Stimulated activated naive B cell treated with anti-CD40 and anti-IgM and Interleukin-4, amounts not matched to agents 10 μg/mL and 1 μg/mL and 100 μg/mL, for 72 hours (primary cell): ENCODE data around the gene XRCC5.
"Not testable (repeated sequence)": the region's sequence is repeated elsewhere in the genome, so short reads cannot be mapped to it uniquely, and the experiment has no call there.

Experiments
- ATAC-seq, 2 donors: fragments of 150-1000 bp; cut with Tn5 transposase; replicated peaks; 2 replicates each; pipeline ENCODE4 v1.10.0; 2021; ENCODE audit warnings: moderate library complexity in 1 of 2
- DNase-seq: peaks from one replicate; pipeline ENCODE4 v3.0.0; 2021
- H3K27ac Mint-ChIP-seq: one replicate; pipeline ENCODE4 v1.8.0; 2022; ENCODE audit warnings: mild to moderate bottlenecking, mixed read lengths
- H3K27me3 Mint-ChIP-seq, 2 donors: one replicate each; pipeline ENCODE4 v1.8.0; 2022; ENCODE audit warnings: mixed read lengths in 2 of 2
- H3K36me3 Mint-ChIP-seq, 2 donors: one replicate each; pipeline ENCODE4 v1.8.0; 2022; ENCODE audit warnings: mixed read lengths in 2 of 2, mild to moderate bottlenecking in 1 of 2
- H3K4me1 Mint-ChIP-seq, 2 donors: one replicate each; pipeline ENCODE4 v1.8.0; 2022; ENCODE audit warnings: mixed read lengths in 2 of 2, mild to moderate bottlenecking in 1 of 2
- H3K4me3 Mint-ChIP-seq, 2 donors: one replicate each; pipeline ENCODE4 v1.8.0; 2022; ENCODE audit warnings: mild to moderate bottlenecking in 2 of 2, mixed read lengths in 2 of 2, moderate library complexity in 1 of 2
- H3K9me3 Mint-ChIP-seq, 2 donors: one replicate each; pipeline ENCODE4 v1.8.0; 2022; ENCODE audit warnings: mixed read lengths in 2 of 2, mild to moderate bottlenecking in 1 of 2

The XRCC5 gene

DNA sequence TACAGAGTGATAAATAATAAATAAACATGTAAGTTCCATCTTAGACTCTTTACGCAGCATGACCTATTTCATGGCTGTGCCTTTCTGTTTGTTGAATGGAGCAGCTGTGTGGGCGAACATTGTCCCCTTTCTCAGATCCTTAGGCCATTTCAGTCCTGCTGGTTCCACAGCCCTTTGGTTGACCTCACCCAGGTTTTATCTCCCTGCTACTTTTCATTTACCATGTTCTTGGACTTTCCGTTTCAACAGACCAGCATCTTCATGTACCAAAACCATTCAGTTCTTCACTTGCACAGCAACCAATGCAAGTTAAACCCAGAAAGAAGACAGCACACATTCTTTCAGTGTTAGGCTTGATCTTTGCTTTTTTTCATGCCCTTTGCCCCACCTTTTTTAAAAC lies 83.8 kb downstream of the XRCC5 start:
- DNase-seq (no peak), ATAC-seq (no peak)
- peaks cover 27 to 40% of the 10 kb centered on the region in 2 donors for H3K4me1 Mint-ChIP-seq
- H3K4me3 Mint-ChIP-seq = no peak overlapping the region
- H3K36me3 Mint-ChIP-seq = peaks cover 47 to 71% of the 10 kb centered on the region in 2 donors
- no peaks in the 10 kb centered on the region for H3K27me3 Mint-ChIP-seq
- peak overlapping the region; percentile 0 for H3K27ac Mint-ChIP-seq
- no peaks in the 10 kb centered on the region for H3K9me3 Mint-ChIP-seq

DNA sequence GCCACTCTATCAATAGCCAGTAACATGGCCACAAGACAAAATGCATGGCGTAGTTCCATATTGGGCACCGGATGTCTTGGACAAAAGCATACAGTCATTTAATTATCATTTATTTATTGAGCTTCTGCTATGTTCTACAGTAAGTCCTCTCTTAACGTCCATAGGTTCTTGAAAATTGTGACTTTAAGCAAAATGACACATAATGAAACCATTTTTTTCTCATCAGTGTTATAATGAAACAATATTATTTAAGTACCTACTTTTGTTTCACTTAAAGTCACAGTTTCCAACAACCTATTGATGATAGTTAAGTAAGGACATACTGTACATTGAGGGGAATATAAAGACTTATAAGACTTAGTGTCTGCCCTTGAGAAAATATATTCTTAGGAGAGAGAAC lies 84.9 kb downstream of the XRCC5 start:
- Mint-ChIP-seq H3K4me1 (peaks cover 23 to 38% of the 10 kb centered on the region in 2 donors), H3K27me3 (no peaks in the 10 kb centered on the region), H3K27ac (peak overlapping the region; percentile 16), H3K9me3 (no peaks in the 10 kb centered on the region), H3K4me3 (no peak overlapping the region), H3K36me3 (peaks cover 45 to 70% of the 10 kb centered on the region in 2 donors)
- no peak for DNase-seq
- ATAC-seq = peak; percentile 12 to 34

DNA sequence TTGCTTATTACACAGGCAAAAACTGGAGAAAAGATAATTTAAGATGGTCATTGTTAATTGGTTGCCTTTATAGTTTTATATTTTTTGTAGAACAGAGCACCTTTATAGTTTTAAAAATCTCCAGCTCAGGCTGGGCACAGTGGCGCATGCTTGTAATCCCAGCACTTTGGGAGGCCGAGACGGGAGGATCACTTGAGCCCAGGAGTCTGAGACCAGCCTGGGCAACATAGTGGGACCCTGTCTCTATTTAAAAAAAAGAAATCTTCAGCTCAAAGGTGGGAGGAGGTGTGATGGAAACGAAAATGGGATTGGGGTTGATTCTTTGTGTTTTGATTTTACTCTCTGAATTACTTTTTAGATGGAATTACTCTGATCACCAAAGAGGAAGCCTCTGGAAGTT lies 85.4 kb downstream of the XRCC5 start:
- DNase-seq = no peak
- no peak for ATAC-seq
- H3K27ac Mint-ChIP-seq = peak overlapping the region; percentile 51
- no peaks in the 10 kb centered on the region for H3K27me3 Mint-ChIP-seq
- H3K4me1 Mint-ChIP-seq = peaks cover 21 to 38% of the 10 kb centered on the region in 2 donors
- no peak overlapping the region for H3K4me3 Mint-ChIP-seq
- H3K36me3 Mint-ChIP-seq = peaks cover 45 to 71% of the 10 kb centered on the region in 2 donors
- no peaks in the 10 kb centered on the region for H3K9me3 Mint-ChIP-seq

DNA sequence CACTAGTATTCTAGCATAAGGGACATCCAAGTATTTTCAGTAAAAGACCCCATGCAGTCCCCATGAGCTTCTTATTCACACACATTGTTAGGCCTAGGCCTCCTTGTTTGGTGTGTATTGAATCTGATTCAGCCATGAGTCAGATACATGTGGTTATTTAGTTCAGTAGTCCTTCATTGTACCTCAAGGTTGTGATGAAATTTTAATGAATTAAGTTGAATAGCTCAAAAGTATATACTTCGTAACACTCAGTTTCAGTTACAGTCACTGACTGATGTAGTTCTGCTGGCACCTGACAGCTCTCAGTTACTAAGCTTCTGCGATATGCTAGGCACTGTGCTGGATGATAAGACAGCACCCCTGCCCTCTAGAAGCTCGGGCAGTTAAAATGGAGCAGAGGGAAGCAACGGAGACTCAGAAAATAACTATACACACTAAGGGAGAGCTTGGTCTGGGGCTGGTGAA lies 86.4 kb downstream of the XRCC5 start:
- peaks cover 41 to 71% of the 10 kb centered on the region in 2 donors for H3K36me3 Mint-ChIP-seq
- H3K27ac Mint-ChIP-seq = no peak overlapping the region
- H3K4me3 Mint-ChIP-seq = no peak overlapping the region
- DNase-seq (no peak), ATAC-seq (peak in 1 of 2 donors; percentile 38)
- H3K9me3 Mint-ChIP-seq = no peaks in the 10 kb centered on the region
- H3K27me3 Mint-ChIP-seq = no peaks in the 10 kb centered on the region
- peaks cover 18 to 32% of the 10 kb centered on the region in 2 donors for H3K4me1 Mint-ChIP-seq

DNA sequence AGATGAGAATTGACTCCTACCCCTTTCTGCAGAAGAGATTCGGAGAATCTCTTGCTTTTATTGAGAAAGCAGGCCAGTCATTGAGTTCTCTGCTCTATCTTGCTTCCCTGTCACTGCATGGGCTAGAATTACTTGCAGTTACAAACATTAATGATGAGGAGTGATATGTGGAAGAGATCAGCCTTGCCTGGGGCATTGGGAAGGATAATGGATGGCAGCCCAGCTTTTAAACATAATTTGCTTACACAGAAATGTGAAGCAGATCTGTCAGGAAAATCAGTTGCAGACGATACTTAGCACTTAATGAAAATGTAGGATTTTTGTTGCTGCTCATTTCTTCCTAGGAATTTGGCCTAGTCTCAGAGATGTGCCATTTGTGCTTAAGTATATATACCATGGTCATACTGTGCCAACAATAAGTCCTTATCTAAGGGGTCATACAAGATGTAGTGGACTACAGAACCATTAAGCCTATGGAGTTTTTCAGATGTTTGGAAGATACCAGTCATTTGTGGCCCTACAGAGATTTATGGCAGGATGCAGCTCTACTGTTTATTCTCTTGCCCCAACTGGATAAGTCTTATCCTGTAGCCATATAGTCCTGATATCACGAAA lies 92.7 kb downstream of the XRCC5 start:
- no peak for DNase-seq
- Mint-ChIP-seq H3K4me3 (no peak overlapping the region), H3K9me3 (no peaks in the 10 kb centered on the region), H3K27ac (no peak overlapping the region), H3K36me3 (peaks cover 52 to 83% of the 10 kb centered on the region in 2 donors), H3K4me1 (peaks cover 17 to 20% of the 10 kb centered on the region in 2 donors), H3K27me3 (no peaks in the 10 kb centered on the region)
- no peak for ATAC-seq

DNA sequence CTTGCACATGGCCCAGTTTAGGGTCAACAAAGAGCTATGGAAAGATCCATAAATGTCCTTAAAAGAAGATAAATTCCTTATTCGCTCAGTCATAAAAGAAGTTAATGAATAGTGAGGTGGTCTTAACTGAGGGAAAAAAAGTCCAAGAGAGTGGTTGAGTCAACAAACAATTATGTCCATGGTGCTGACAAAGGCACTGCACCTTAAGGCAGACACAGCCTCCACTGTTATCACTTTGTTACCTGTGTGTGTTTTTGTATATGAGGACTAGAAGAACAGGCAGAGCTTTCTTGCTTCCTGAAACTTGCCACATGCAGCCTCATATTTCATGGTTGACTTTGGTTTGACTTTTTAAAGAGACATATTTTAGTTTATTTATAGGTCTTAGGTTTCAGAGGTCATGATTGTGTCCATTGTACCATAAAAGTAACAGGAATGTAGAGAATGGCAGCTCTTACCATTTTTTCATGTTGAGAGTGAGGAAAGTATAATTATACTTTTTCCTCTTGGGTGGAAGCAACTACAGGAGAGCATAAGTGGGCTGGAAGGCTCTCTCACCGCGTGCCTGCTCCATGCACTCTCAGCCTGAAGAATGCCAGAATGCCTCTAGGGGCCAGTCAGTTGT lies 93.6 kb downstream of the XRCC5 start:
- peaks cover 17 to 20% of the 10 kb centered on the region in 2 donors for H3K4me1 Mint-ChIP-seq
- no peak for DNase-seq
- peaks cover 53 to 82% of the 10 kb centered on the region in 2 donors for H3K36me3 Mint-ChIP-seq
- H3K27ac Mint-ChIP-seq = no peak overlapping the region
- no peak for ATAC-seq
- H3K9me3 Mint-ChIP-seq = no peaks in the 10 kb centered on the region
- no peak overlapping the region for H3K4me3 Mint-ChIP-seq
- no peaks in the 10 kb centered on the region for H3K27me3 Mint-ChIP-seq

DNA sequence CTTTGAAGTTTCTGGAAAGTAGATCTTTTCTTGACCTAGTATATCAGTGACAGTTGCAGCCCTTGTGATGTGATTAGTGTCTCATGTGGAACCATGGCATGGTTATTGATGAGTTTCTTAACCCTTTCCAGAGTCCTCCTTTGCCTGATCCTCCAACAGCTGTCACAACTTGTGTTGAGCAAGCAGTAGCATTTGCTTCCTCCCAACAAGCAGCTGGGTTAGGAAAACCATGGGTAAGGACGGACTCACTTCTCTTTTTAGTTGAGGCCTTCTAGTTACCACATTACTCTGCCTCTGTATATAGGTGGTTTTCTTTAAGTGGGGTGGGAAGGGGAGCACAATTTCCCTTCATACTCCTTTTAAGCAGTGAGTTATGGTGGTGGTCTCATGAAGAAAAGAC lies 96.3 kb downstream of the XRCC5 start:
- Mint-ChIP-seq H3K36me3 (peaks cover 60 to 74% of the 10 kb centered on the region in 2 donors), H3K9me3 (no peaks in the 10 kb centered on the region), H3K27ac (peak overlapping the region; percentile 11)

DNA sequence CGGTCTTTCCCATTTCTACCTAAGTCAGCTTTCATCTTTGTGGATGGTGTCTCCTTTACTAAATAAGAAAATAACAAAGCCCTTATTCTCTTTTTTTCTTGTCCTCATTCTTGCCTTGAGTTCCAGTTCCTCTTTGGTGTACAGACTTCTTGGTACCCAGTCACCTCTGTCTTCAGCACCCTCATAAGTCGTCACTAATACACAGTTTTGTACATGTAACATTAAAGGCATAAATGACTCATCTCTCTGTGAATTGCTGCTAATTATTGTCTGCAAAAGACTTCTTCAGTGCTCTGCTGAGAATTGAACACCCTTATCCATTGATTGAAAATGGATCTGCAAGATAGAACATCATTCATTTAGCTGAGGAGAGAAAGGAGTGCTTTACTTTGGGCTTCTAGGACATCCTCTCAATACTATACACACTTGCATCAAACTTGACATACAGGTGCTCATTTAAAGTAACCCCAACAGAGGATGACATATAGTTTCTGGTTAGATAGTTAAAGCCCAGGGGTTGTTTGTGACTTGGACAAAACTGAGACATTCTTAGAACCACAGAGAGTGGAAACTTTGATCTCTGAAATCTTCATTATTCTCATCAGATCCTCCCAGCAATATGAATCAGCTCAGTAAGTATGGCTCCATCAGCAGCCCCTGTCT lies 97.0 kb downstream of the XRCC5 start:
- H3K4me1 Mint-ChIP-seq = peaks cover 19 to 20% of the 10 kb centered on the region in 2 donors
- peaks cover 62 to 71% of the 10 kb centered on the region in 2 donors for H3K36me3 Mint-ChIP-seq
- DNase-seq = no peak
- ATAC-seq = peak; percentile 92 to 93
- no peaks in the 10 kb centered on the region for H3K27me3 Mint-ChIP-seq
- H3K4me3 Mint-ChIP-seq = no peak overlapping the region
- H3K9me3 Mint-ChIP-seq = no peaks in the 10 kb centered on the region
- peak overlapping the region; percentile 72 for H3K27ac Mint-ChIP-seq

More for the DNA sequence above, 96.3 kb downstream of the XRCC5 start:
- H3K4me3 Mint-ChIP-seq = no peak overlapping the region
- peaks cover 19 to 20% of the 10 kb centered on the region in 2 donors for H3K4me1 Mint-ChIP-seq
- ATAC-seq (peak; percentile 17 to 32), DNase-seq (no peak)
- H3K27me3 Mint-ChIP-seq = no peaks in the 10 kb centered on the region

DNA sequence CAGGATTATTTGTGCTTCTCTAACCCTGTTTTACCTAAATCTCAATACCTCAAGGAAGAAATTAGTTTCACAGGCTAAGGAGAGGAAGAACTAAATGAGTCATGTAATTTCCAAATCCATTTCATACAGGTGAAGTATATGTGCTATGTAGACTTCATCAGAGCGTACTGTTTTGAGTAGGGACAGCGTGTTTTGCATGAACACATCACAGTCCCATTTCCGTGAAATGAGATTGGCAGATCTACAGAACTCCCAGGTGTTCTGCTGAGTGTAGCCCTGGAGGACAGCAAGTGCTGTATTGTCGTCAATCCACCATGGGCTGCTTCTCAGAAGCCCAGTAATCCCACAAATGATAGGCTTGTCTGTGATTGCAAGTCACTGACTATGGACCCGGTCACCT lies 97.7 kb downstream of the XRCC5 start:
- DNase-seq (no peak), ATAC-seq (peak in 1 of 2 donors; percentile 29)
- no peak overlapping the region for H3K4me3 Mint-ChIP-seq
- H3K27ac Mint-ChIP-seq = peak overlapping the region; percentile 72
- peaks cover 61 to 71% of the 10 kb centered on the region in 2 donors for H3K36me3 Mint-ChIP-seq
- H3K27me3 Mint-ChIP-seq = no peaks in the 10 kb centered on the region
- H3K9me3 Mint-ChIP-seq = no peaks in the 10 kb centered on the region
- H3K4me1 Mint-ChIP-seq = peaks cover 19 to 20% of the 10 kb centered on the region in 2 donors

DNA sequence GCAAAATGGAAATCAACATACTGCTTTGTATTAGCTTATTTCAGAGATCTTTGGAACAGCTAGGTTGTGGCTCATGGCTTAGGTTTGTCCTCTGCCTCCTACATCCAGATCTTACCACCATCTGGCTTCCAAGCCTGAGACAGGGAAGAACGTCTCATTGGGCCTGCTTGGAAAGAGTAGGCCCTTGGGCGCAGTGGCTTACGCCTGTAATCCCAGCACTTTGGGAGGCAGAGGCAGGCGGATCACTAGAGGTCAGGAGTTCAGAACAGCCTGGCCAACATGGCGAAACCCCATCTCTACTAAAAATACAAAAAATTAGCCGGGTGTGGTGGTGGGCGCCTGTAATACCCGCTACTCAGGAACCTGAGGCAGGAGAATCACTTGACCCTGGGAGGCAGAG lies 99.5 kb downstream of the XRCC5 start:
- H3K9me3 Mint-ChIP-seq, DNase-seq, H3K27ac Mint-ChIP-seq, H3K27me3 Mint-ChIP-seq, H3K4me3 Mint-ChIP-seq, ATAC-seq: not testable (repeated sequence)
- Mint-ChIP-seq H3K4me1 (peaks cover 18 to 20% of the 10 kb centered on the region in 2 donors), H3K36me3 (peaks cover 54 to 58% of the 10 kb centered on the region in 2 donors)

DNA sequence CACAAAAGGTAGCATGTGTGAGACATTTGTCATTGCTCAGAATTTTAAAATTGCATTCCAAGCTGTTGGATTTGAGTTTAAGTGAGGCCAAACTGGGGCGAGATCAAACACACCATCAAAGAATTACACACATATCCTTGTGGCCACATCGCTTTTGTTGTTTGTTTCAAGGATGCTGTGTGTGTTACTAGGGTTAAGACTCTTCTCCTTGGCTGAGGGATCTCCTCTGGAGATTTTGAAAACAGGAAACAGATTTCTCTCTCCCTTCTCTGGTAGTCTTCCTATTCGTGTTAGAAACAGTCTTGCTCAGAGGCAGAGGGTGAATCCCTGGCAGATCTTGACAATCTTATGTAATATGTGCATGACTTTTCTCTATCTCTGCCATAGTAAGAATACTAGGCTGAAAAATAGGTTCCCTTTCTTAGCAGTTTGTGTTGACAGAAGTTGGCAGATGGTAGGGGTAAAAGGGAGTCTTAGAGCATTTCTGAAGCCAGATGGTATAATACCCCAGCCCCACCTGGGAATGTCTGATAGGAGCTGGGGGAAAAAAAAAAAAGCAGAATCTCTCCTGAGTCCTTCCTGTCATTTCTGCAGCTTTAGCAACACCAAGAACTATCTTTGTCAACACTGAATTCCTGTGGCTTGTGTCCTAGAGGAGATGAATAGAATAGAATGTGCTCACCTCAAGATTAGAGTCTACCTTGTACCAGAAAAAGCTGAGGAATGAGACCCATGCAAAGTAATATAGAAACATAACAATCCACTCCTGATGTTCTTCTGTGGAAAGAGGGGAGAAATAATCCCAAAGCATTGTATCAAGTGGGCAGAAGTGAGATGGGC lies 101.8 kb downstream of the XRCC5 start:
- no peaks in the 10 kb centered on the region for H3K9me3 Mint-ChIP-seq
- H3K4me1 Mint-ChIP-seq = peaks cover 7 to 9% of the 10 kb centered on the region in 2 donors
- no peaks in the 10 kb centered on the region for H3K27me3 Mint-ChIP-seq
- H3K27ac Mint-ChIP-seq = peak overlapping the region; percentile 31
- peaks cover 43 to 45% of the 10 kb centered on the region in 2 donors for H3K36me3 Mint-ChIP-seq
- ATAC-seq (no peak), DNase-seq (no peak)
- H3K4me3 Mint-ChIP-seq = no peak overlapping the region

DNA sequence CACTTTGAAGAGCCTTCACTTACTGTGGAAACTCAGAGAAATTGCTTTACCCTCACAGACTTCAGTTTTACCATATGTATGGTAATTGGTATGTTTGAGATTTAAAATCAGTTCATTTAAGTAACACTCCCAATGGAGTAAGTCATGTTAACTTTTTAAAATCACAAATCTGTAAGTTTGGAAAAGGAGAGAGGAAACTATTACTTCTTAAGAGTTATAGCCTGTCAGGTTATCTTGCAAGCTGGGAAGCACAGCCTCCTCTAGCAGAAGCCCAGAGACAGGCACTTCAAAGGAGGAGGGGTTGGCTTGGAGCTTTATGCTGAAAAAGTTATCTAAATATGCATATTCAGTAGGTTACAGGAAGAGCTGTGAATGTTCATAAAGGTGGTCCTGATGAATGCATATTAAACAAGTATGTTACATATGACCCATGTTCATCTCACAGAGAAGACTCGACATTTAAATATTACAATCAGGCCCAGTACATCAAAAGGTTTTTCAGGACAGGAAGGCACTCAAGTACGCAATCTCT lies 102.5 kb downstream of the XRCC5 start:
- H3K27me3 Mint-ChIP-seq = no peaks in the 10 kb centered on the region
- no peak for DNase-seq
- no peaks in the 10 kb centered on the region for H3K9me3 Mint-ChIP-seq
- H3K36me3 Mint-ChIP-seq = peaks cover 38 to 40% of the 10 kb centered on the region in 2 donors
- H3K4me3 Mint-ChIP-seq = no peak overlapping the region
- H3K4me1 Mint-ChIP-seq = peaks cover 0 to 2% of the 10 kb centered on the region in 2 donors
- H3K27ac Mint-ChIP-seq = peak overlapping the region; percentile 31
- ATAC-seq = no peak

DNA sequence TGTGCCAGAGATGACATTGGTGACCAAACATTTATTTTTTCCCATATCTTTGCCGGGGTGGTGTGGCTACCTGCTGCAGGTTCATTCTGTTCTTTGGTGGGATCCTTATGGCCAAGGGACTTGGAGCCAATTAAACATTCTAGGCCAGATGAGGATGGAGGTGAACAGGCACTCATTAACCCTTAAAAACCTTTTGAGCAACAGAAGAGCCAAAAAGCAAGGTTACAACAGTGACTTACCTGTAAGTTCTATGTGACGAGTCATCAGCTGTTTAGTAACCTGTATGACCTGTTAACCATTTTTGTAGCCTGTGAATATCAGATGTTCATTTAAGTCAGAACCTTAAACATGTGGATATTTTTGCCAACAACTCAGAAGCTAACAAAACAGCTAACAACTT lies 105.6 kb downstream of the XRCC5 start:
- Mint-ChIP-seq H3K27me3 (no peaks in the 10 kb centered on the region), H3K9me3 (no peaks in the 10 kb centered on the region), H3K4me1 (peaks cover 0 to 2% of the 10 kb centered on the region in 2 donors), H3K27ac (no peak overlapping the region), H3K4me3 (no peak overlapping the region), H3K36me3 (peaks cover 33 to 36% of the 10 kb centered on the region in 2 donors)
- ATAC-seq (no peak), DNase-seq (no peak)
